Measurements from ENCODE around the gene ADAMTS13. TPM values are rescaled to one million over a fixed set of nuclear protein-coding genes. Genes with fewer than 3 reads are reported as not detected.
"Not testable (repeated sequence)": the region's sequence is repeated elsewhere in the genome, so short reads cannot be mapped to it uniquely, and the experiment has no call there.

The ADAMTS13 gene
- total and polyA plus RNA-seq, 5 experiments from 2014 or later = 0.10 to 4.0 (median 0.99) TPM

DNA sequence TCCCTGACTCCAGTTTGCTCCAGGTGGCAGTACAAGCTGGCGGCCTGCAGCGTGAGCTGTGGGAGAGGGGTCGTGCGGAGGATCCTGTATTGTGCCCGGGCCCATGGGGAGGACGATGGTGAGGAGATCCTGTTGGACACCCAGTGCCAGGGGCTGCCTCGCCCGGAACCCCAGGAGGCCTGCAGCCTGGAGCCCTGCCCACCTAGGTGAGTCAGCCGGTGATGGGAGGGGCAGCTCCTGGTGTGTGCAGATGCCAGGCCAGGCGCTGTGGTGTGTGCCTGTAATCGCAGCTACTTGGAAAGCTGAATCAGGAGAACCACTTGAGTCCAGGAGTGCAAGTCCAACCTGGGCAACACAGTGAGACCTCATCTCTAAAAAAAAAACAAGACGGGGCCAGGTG is 27.6 kb downstream of the ADAMTS13 start:
- ATAC-seq = no peak
- Mint-ChIP-seq H3K4me3 (no peak overlapping the region), H3K9me3 (no peaks in the 10 kb centered on the region), H3K27me3 (peaks cover 0 to 2% (median 0%) of the 10 kb centered on the region in 5 donors), H3K36me3 (no peaks in the 10 kb centered on the region), H3K27ac (no peak overlapping the region), H3K4me1 (peaks cover 0 to 4% (median 0%) of the 10 kb centered on the region in 4 donors)
- POLR2A ChIA-PET = no interaction called here
- no peak for DNase-seq

DNA sequence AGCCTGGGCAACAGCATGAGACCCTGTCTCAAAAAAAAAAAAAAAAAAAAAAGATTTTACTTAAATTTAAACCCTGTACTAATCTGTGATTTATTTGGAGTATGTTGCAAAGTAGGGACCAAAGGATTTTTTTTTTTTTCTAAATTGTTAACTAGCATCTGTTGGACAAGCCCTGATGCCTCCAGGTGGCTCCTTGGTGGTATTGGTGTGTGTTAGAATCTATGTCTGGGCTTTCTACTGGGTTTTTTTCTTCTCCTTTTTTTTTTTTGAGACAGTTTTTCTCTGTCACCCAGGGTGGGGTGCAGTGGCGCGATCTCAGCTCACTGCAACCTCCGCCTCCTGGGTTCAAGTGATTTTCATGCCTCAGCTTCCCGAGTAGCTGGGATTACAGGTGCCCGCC is 29.7 kb downstream of the ADAMTS13 start:
- H3K9me3 Mint-ChIP-seq, H3K36me3 Mint-ChIP-seq, H3K4me3 Mint-ChIP-seq, ATAC-seq, H3K4me1 Mint-ChIP-seq, POLR2A ChIA-PET, H3K27ac Mint-ChIP-seq, H3K27me3 Mint-ChIP-seq, DNase-seq: not testable (repeated sequence)

DNA sequence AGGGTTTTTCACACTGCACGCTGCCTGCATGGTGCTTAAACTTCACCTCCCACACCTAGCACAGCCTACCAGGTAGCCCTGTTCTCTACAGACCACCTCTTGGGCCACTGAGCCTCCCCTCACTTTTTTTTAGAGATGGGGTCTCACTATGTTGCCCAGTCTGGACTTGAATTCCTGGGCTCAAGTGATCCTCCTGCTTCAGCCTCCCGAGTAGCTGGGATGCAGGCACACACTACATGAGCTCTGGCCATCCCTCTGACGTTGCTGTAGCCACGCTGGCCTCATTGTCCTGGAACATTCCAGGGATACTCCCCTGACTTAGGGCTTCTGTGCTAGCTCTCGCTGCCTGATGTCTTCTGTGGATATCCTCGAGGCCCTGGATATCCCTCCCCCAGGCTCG is 30.4 kb downstream of the ADAMTS13 start:
- peaks cover 0 to 2% (median 0%) of the 10 kb centered on the region in 5 donors for H3K27me3 Mint-ChIP-seq
- no peak overlapping the region for H3K27ac Mint-ChIP-seq
- peaks cover 0 to 4% (median 0%) of the 10 kb centered on the region in 4 donors for H3K4me1 Mint-ChIP-seq
- POLR2A ChIA-PET = no interaction called here
- H3K4me3 Mint-ChIP-seq = no peak overlapping the region
- no peaks in the 10 kb centered on the region for H3K9me3 Mint-ChIP-seq
- DNase-seq (no peak), ATAC-seq (no peak)
- no peaks in the 10 kb centered on the region for H3K36me3 Mint-ChIP-seq

DNA sequence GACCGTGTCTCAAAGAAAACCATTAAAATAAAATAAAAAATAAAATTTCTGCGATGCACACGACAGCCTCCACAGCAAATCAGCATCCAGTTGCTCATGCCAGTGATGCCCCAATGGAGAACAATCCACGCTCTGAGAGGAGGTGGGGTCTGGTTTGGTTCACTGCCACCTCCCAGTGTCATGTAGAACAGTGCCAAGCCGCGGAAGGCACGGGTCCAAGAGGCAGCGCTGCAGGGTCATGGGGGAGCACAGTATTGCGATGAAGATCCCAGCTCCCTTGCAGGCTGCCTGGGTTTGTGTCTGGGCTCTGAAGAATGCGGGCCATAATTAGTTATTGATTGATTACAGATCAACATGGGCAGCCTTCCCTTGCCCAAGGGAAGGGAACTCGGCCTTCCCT is 31.5 kb downstream of the ADAMTS13 start:
- ATAC-seq (no peak), DNase-seq (no peak)
- H3K4me3 Mint-ChIP-seq = no peak overlapping the region
- no peaks in the 10 kb centered on the region for H3K36me3 Mint-ChIP-seq
- no peak overlapping the region for H3K27ac Mint-ChIP-seq
- H3K9me3 Mint-ChIP-seq = no peaks in the 10 kb centered on the region
- H3K4me1 Mint-ChIP-seq = peaks cover 0 to 5% (median 1%) of the 10 kb centered on the region in 4 donors
- POLR2A ChIA-PET = no interaction called here
- H3K27me3 Mint-ChIP-seq = peaks cover 0 to 2% (median 0%) of the 10 kb centered on the region in 5 donors

DNA sequence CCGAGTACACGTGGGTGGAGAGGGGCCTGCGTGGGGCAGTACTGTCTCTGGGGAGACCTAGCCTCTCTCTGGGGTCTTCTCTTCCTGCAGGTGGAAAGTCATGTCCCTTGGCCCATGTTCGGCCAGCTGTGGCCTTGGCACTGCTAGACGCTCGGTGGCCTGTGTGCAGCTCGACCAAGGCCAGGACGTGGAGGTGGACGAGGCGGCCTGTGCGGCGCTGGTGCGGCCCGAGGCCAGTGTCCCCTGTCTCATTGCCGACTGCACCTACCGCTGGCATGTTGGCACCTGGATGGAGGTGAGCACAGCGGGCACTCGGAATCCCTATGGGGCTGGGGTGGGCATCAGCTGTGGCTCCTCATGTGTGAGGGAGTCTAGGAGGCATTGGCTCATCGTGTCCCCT is 32.2 kb downstream of the ADAMTS13 start:
- H3K36me3 Mint-ChIP-seq = no peaks in the 10 kb centered on the region
- H3K9me3 Mint-ChIP-seq = no peaks in the 10 kb centered on the region
- DNase-seq (no peak), ATAC-seq (no peak)
- no peak overlapping the region for H3K4me3 Mint-ChIP-seq
- H3K27me3 Mint-ChIP-seq = no peaks in the 10 kb centered on the region
- POLR2A ChIA-PET = no interaction called here
- H3K27ac Mint-ChIP-seq = peak overlapping the region in 1 of 10 donors; percentile 38
- H3K4me1 Mint-ChIP-seq = peaks cover 0 to 12% (median 4%) of the 10 kb centered on the region in 4 donors

DNA sequence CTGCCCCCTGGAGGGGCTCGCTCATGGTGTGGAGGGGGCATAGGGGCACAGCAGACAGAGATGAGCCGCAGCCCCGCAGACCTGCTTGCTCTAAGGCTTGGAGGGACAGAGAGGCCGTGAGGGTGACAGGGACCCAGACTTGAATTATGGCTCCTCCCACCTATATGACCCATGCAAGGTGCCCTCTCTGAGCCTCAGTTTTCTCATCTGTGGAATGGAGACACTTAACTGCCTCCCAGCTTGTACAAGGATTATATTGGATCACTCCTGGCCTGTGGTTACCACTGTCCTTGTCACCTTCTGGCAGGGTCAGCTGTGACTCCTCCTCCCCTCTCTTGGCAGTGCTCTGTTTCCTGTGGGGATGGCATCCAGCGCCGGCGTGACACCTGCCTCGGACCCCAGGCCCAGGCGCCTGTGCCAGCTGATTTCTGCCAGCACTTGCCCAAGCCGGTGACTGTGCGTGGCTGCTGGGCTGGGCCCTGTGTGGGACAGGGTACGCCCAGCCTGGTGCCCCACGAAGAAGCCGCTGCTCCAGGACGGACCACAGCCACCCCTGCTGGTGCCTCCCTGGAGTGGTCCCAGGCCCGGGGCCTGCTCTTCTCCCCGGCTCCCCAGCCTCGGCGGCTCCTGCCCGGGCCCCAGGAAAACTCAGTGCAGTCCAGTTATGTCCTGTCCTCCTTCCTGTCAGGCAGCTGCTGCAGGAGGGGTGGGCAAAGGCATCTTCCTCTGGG is 32.9 kb downstream of the ADAMTS13 start:
- no peak overlapping the region for H3K4me3 Mint-ChIP-seq
- H3K36me3 Mint-ChIP-seq = no peaks in the 10 kb centered on the region
- no peak for DNase-seq
- H3K27me3 Mint-ChIP-seq = no peaks in the 10 kb centered on the region
- no peak overlapping the region for H3K27ac Mint-ChIP-seq
- H3K4me1 Mint-ChIP-seq = peaks cover 2 to 13% (median 7%) of the 10 kb centered on the region in 4 donors
- POLR2A ChIA-PET = no interaction called here
- ATAC-seq = no peak
- H3K9me3 Mint-ChIP-seq = no peaks in the 10 kb centered on the region

DNA sequence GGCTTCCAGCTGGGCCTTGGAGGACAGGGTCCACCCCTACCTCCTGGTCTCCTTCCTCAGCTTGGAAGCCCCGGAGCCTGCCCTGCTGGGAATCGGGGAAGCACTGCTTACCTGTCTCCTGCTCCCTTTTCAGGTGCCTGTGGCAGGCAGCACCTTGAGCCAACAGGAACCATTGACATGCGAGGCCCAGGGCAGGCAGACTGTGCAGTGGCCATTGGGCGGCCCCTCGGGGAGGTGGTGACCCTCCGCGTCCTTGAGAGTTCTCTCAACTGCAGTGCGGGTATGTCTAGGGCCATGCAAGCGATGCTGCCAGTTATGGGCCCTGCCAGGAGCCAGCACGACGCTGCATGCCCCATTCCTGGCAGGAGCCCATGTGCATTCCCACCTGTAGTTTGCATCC is 33.8 kb downstream of the ADAMTS13 start:
- DNase-seq = no peak
- H3K27ac Mint-ChIP-seq = peak overlapping the region in 2 of 10 donors; percentile 4 to 49
- H3K4me1 Mint-ChIP-seq = peaks cover 4 to 18% (median 13%) of the 10 kb centered on the region in 4 donors
- H3K9me3 Mint-ChIP-seq = no peaks in the 10 kb centered on the region
- no peaks in the 10 kb centered on the region for H3K36me3 Mint-ChIP-seq
- POLR2A ChIA-PET = no interaction called here
- no peaks in the 10 kb centered on the region for H3K27me3 Mint-ChIP-seq
- ATAC-seq = no peak
- no peak overlapping the region for H3K4me3 Mint-ChIP-seq

DNA sequence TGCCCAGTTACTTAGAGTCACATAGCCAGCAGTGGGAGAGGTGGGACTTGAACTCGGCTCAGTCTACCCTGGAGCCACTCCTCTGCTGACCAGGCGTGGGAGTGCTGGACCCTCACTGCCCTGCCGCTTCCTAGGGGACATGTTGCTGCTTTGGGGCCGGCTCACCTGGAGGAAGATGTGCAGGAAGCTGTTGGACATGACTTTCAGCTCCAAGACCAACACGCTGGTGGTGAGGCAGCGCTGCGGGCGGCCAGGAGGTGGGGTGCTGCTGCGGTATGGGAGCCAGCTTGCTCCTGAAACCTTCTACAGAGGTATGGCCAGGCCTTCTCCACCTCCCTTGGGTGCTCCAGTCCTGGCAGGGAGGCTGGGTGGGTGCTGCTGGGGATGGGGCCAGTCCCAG is 34.2 kb downstream of the ADAMTS13 start:
- ATAC-seq (no peak), DNase-seq (no peak)
- H3K27ac Mint-ChIP-seq = no peak overlapping the region
- no peaks in the 10 kb centered on the region for H3K9me3 Mint-ChIP-seq
- POLR2A ChIA-PET = no interaction called here
- no peak overlapping the region for H3K4me3 Mint-ChIP-seq
- no peaks in the 10 kb centered on the region for H3K27me3 Mint-ChIP-seq
- H3K4me1 Mint-ChIP-seq = peaks cover 4 to 19% (median 13%) of the 10 kb centered on the region in 4 donors
- H3K36me3 Mint-ChIP-seq = no peaks in the 10 kb centered on the region

DNA sequence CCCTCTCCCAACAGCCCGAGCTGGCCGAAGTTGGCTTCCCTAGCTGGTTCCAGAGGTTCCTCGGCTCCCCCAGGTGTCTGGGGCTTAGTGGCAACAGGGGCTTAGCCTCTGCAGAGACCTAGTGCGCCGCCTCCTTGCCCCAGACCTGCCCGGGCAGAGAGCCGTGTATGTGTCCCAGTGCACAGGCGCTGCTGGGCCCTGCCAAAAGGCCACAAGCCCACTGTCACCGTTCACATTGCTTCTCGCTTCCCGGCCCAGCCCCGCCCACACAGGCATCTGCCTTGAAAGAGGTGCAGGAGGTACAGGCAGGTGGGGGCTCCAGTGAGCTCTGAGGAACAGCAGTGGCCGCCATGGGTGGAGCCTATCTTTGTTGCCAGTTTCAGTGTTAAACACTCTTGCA is 35.1 kb downstream of the ADAMTS13 start:
- Mint-ChIP-seq H3K9me3 (no peaks in the 10 kb centered on the region), H3K4me1 (peaks cover 4 to 15% (median 13%) of the 10 kb centered on the region in 4 donors), H3K36me3 (no peaks in the 10 kb centered on the region), H3K27ac (no peak overlapping the region), H3K27me3 (no peaks in the 10 kb centered on the region), H3K4me3 (no peak overlapping the region)
- ATAC-seq = no peak
- POLR2A ChIA-PET = interaction anchor here (1.3 kb wide), 1 partner anchor 10 kb away, joined by 4 read pairs; no protein-coding TSS in a partner anchor
- DNase-seq = no peak

DNA sequence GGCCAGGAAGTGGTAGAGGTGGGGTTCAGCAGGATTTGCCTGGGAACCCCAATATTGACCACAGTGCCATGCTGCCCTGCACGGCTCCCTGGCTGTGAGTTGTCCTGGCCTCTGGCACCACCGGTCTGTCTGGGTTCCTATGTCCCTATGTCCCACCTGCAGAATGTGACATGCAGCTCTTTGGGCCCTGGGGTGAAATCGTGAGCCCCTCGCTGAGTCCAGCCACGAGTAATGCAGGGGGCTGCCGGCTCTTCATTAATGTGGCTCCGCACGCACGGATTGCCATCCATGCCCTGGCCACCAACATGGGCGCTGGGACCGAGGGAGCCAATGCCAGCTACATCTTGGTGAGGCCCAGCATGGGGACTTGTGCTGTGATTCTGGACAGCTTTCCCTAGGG is 35.6 kb downstream of the ADAMTS13 start:
- no peak overlapping the region for H3K27ac Mint-ChIP-seq
- POLR2A ChIA-PET = interaction anchor here (1.3 kb wide), 1 partner anchor 10 kb away, joined by 4 read pairs; no protein-coding TSS in a partner anchor
- no peak overlapping the region for H3K4me3 Mint-ChIP-seq
- no peaks in the 10 kb centered on the region for H3K27me3 Mint-ChIP-seq
- no peak for ATAC-seq
- DNase-seq = no peak
- H3K36me3 Mint-ChIP-seq = no peaks in the 10 kb centered on the region
- no peaks in the 10 kb centered on the region for H3K9me3 Mint-ChIP-seq
- peaks cover 4 to 15% (median 13%) of the 10 kb centered on the region in 4 donors for H3K4me1 Mint-ChIP-seq

DNA sequence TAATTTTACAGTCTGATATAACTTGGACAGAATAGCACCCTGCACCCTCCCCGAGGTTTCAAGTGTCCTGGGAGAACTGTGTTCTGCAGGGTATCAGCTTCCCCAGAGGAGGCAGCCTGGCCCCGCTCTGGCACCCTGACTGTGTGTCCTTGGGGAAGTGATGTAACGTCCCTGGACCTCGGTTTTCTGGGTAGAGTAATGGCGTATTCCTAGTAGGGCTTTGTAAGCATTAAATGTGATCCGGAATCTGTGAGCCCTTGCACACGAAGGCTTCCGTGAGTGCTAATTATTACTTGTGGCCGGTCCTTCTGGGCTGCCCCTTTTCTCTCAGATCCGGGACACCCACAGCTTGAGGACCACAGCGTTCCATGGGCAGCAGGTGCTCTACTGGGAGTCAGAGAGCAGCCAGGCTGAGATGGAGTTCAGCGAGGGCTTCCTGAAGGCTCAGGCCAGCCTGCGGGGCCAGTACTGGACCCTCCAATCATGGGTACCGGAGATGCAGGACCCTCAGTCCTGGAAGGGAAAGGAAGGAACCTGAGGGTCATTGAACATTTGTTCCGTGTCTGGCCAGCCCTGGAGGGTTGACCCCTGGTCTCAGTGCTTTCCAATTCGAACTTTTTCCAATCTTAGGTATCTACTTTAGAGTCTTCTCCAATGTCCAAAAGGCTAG is 36.6 kb downstream of the ADAMTS13 start:
- Mint-ChIP-seq H3K27ac (peak overlapping the region in 6 of 10 donors; percentile 53 to 97 (median 96)), H3K4me3 (peak overlapping the region; percentile 84 to 98 (median 91)), H3K36me3 (no peaks in the 10 kb centered on the region)

DNA sequence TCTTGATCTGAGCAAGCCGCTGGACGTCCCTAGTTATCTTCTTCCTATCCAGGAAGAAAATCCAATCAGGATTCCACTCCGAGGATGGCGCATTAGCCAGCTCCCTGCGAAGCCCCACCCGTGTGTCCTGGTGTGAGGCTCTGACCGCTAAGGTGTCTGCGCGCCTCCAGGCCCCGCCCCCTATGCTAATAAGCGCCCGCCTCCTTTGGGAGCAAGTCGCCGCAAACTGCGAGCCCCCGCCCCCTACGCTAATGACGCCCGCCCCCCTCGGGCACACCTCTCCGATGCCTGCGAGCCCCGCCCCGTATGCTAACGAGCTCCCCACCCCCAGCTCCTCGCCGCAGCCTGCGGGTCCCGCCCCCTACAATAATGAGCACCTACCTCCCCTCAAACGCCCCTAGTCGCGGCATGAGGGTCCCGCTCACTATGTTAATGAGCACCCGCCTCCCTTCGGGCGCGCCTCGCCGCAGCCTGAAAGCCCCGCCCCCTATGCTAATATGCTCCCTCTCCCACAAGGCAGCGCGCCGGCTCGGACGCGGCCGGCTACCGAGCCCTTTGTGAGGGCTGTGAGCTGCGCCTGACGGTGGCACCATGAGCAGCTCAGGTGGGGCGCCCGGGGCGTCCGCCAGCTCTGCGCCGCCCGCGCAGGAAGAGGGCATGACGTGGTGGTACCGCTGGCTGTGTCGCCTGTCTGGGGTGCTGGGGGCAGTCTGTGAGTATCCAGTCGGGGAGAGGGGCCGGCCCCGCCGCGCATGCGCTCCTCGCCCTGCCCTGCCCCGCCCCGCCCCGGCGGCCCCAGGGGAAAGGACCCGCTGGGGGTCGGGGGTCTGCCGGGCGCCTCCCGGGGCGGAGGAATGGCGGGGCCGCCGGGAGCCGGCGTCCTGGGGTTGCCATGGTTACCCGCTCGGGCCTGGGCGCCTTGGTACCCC is 37.6 kb downstream of the ADAMTS13 start, which contains the start of gene CACFD1:
Gene CACFD1 (plus strand): TSS at position 503 of the 929 bp plus-strand sequence. CDS start 89 bp downstream, at position 592.
- no peaks in the 10 kb centered on the region for H3K27me3 Mint-ChIP-seq
- ATAC-seq = peak; percentile 83 to 88
- H3K36me3 Mint-ChIP-seq = no peaks in the 10 kb centered on the region
- POLR2A ChIA-PET = interaction anchor here (0.6 to 2.0 kb wide), 9 partner anchors 9 to 429 kb away, joined by 3 to 10 read pairs (median 4); partner anchors contain the start of genes GTF3C5, SLC2A6, SURF1 and SURF2
- H3K27ac Mint-ChIP-seq = peak within 1 kb of the TSS; percentile 84 to 97 (median 96)
- H3K4me1 Mint-ChIP-seq = peaks cover 4 to 15% (median 13%) of the 10 kb centered on the region in 4 donors
- no peaks in the 10 kb centered on the region for H3K9me3 Mint-ChIP-seq
- DNase-seq = peak; percentile 87 to 96 (median 88)
- H3K4me3 Mint-ChIP-seq = peak within 1 kb of the TSS; percentile 84 to 98 (median 91)

More for the DNA sequence above, 36.6 kb downstream of the ADAMTS13 start:
- POLR2A ChIA-PET = interaction anchor here (0.6 to 2.0 kb wide), 10 partner anchors 9 to 428 kb away, joined by 3 to 10 read pairs (median 4); partner anchors contain the start of genes GTF3C5, SLC2A6, SURF1 and SURF2
- peaks cover 4 to 15% (median 13%) of the 10 kb centered on the region in 4 donors for H3K4me1 Mint-ChIP-seq
- DNase-seq (no peak), ATAC-seq (no peak)
- H3K9me3 Mint-ChIP-seq = no peaks in the 10 kb centered on the region
- no peaks in the 10 kb centered on the region for H3K27me3 Mint-ChIP-seq

Measured in naive thymus-derived CD8-positive, alpha-beta T cell (primary cell).